HepG2 (cell line): ENCODE results near the gene HNRNPM. TPM values are rescaled to one million over a fixed set of nuclear protein-coding genes. Genes with fewer than 3 reads are reported as not detected.

Experiments
- AKNA ChIP-seq: sonication (generic); formaldehyde crosslinking; IDR thresholded peaks from 2 replicates; pipeline ENCODE4 v1.4.0; 2020; ENCODE audit warnings: missing genetic modification reagents, borderline replicate concordance
- ARHGAP35 ChIP-seq: sonication (generic); formaldehyde crosslinking; IDR thresholded peaks from 2 replicates; pipeline ENCODE4 v1.9.0; 2022; ENCODE audit warnings: mild to moderate bottlenecking, inconsistent platforms, moderate library complexity, missing genetic modification reagents, borderline replicate concordance
- ARID2 ChIP-seq: sonication (generic); formaldehyde crosslinking; IDR thresholded peaks from 2 replicates; pipeline ENCODE4 v1.8.1; 2022; ENCODE audit warnings: mild to moderate bottlenecking, missing genetic modification reagents, borderline replicate concordance
- BCL3 ChIP-seq: sonication (generic); formaldehyde crosslinking; IDR thresholded peaks from 2 replicates; pipeline ENCODE4 v1.5.1; 2020; ENCODE audit warnings: mild to moderate bottlenecking, missing genetic modification reagents, moderate library complexity
- CBFB ChIP-seq: sonication (generic); formaldehyde crosslinking; IDR thresholded peaks from 2 replicates; pipeline ENCODE4 v1.4.0; 2020; ENCODE audit warnings: missing genetic modification reagents
- CREB1 ChIP-seq, 2 experiments: fragments of 450-650 bp in 1 of 2; IDR thresholded peaks; 2 replicates each; pipeline ENCODE4 v1.6.1; 2016 to 2017; ENCODE audit warnings: control low read depth in 1 of 2, mild to moderate bottlenecking in 1 of 2, missing compliant biosample characterization in 1 of 2, missing genetic modification characterization in 1 of 2
- HNF1A ChIP-seq, 2 experiments: sonication (generic) in 1 of 2; formaldehyde crosslinking in 1 of 2; IDR thresholded peaks; 2 replicates each; pipeline versions ENCODE4 v1.4.0 to v1.6.1; 2016 to 2020; ENCODE audit warnings: borderline replicate concordance in 1 of 2, low read depth in 1 of 2, mild to moderate bottlenecking in 1 of 2, missing genetic modification reagents in 1 of 2
- KLF9 ChIP-seq: IDR thresholded peaks from 2 replicates; pipeline ENCODE4 v1.6.1; 2016; ENCODE audit warnings: low read depth
- PAF1 ChIP-seq: IDR thresholded peaks from 2 replicates; pipeline ENCODE4 v1.6.1; 2016; ENCODE audit warnings: missing genetic modification reagents, missing compliant biosample characterization
- PAWR ChIP-seq: sonication (generic); formaldehyde crosslinking; IDR thresholded peaks from 2 replicates; pipeline ENCODE4 v1.4.0; 2020; ENCODE audit warnings: missing genetic modification reagents, mild to moderate bottlenecking, borderline replicate concordance
- SRSF9 ChIP-seq: fragments of 200-400 bp; formaldehyde crosslinking; IDR thresholded peaks from 2 replicates; pipeline ENCODE4 v1.6.1; 2018; ENCODE audit warnings: borderline replicate concordance, mild to moderate bottlenecking, low read depth, low read length; ENCODE audit not compliant: insufficient read depth, poor library complexity, severe bottlenecking
- TEAD3 ChIP-seq: optimal IDR thresholded peaks from 2 replicates; pipeline ENCODE3; 2016; ENCODE audit warnings: borderline replicate concordance
- ZBTB43 ChIP-seq: sonication (generic); formaldehyde crosslinking; conservative IDR thresholded peaks from 2 replicates; pipeline ENCODE4 v1.4.0; 2020; ENCODE audit warnings: missing genetic modification reagents
- ZFP36L1 ChIP-seq: sonication (generic); formaldehyde crosslinking; IDR thresholded peaks from 2 replicates; pipeline ENCODE4 v1.8.0; 2022; ENCODE audit warnings: mild to moderate bottlenecking, missing genetic modification reagents, moderate library complexity
- ZNF30 ChIP-seq: sonication (generic); formaldehyde crosslinking; IDR thresholded peaks from 2 replicates; pipeline ENCODE4 v1.5.0; 2020; ENCODE audit warnings: mild to moderate bottlenecking, missing genetic modification reagents
- ZNF768 ChIP-seq: sonication (generic); formaldehyde crosslinking; IDR thresholded peaks from 2 replicates; pipeline ENCODE4 v1.4.0; 2020; ENCODE audit warnings: missing genetic modification reagents
- polyA plus RNA-seq, 8 experiments: library from polyadenylated mRNA; depleted of rRNA in 3 of 8; stranded (reverse) in 7 of 8; unstranded in 1 of 8; fragments of >200 nt; fragmentation: Illumina TruSeq in 4 of 8; extraction: Trizol in 4 of 8; gene quantifications; 2 replicates each; pipeline versions ENCODE4 v1.2.1 to v1.2.3, GENCODE V29; 2011 to 2016; ENCODE audit warnings: low read depth in 4 of 8, missing spikeins in 1 of 8, mixed read lengths in 1 of 8; ENCODE audit not compliant: insufficient read depth in 1 of 8
- total RNA-seq, 5 experiments: library from RNA; depleted of rRNA; stranded (reverse); fragments of >200 nt; fragmentation: Illumina TruSeq; extraction: Trizol; gene quantifications; 2 replicates each; pipeline ENCODE4 v1.2.3, GENCODE V29; 2016; ENCODE audit warnings: low read depth in 1 of 5

The HNRNPM gene
- total and polyA plus RNA-seq, 2 of the 13 experiments (the other 11 are each of a cell fraction or from before 2014, with no cell fraction given) = 56.7 to 102 TPM

- TF ChIP-seq BCL3 (CRISPR knock-in tag) (no peak), CREB1 (IDR thresholded peaks at IDR 0.05) (peak; percentile 81), CREB1 (CRISPR knock-in tag; IDR thresholded peaks at IDR 0.05) (peak; percentile 68), PAF1 (CRISPR knock-in tag) (no peak), HNF1A (IDR thresholded peaks at IDR 0.05; ENCODE audit: low read depth) (no peak), HNF1A (CRISPR knock-in tag; IDR thresholded peaks at IDR 0.05; ENCODE audit: borderline replicate concordance) (no peak), TEAD3 (CRISPR knock-in tag) (peak; percentile 59), KLF9 (CRISPR knock-in tag) (no peak), ZBTB43 (CRISPR knock-in tag) (no peak), CBFB (no peak), AKNA (CRISPR knock-in tag) (no peak), ARID2 (CRISPR knock-in tag) (no peak), ARHGAP35 (no peak), PAWR (no peak), SRSF9 (no peak), ZNF30 (CRISPR knock-in tag) (no peak), ZNF768 (CRISPR knock-in tag) (no peak), ZFP36L1 (no peak)
These were observed 21.0 kb upstream of the HNRNPM start (continued) for GRCh38 chr19:8423817-8424223.
